Inflammatory macrophage treated with lipopolysaccharide for 1 hour (primary cell): ENCODE data around the gene CRYBA4.
"Not testable (repeated sequence)": the region's sequence is repeated elsewhere in the genome, so short reads cannot be mapped to it uniquely, and the experiment has no call there.

ENCODE experiments used
- DNase-seq, 2 donors: peaks; one replicate each; pipeline ENCODE4 v3.0.0-alpha.2; 2020 to 2022

Gene CRYBA4

GRCh38 chr22:26597480-26597879 is 24.3 kb upstream of the CRYBA4 start:
- no peak for DNase-seq

- DNase-seq = no peak
Measured at GRCh38 chr22:26599505-26599904, 22.3 kb upstream of the CRYBA4 start.

- no peak for DNase-seq
Measured at GRCh38 chr22:26601726-26602125, 20.0 kb upstream of the CRYBA4 start.

- no peak for DNase-seq
Measured at GRCh38 chr22:26602127-26602526, 19.6 kb upstream of the CRYBA4 start.

- no peak for DNase-seq
Measured at GRCh38 chr22:26604368-26604767, 17.4 kb upstream of the CRYBA4 start.

- peak in 1 of 2 donors; percentile 18 for DNase-seq
Measured at GRCh38 chr22:26606611-26607010, 15.2 kb upstream of the CRYBA4 start.

GRCh38 chr22:26608129-26608528 is 13.6 kb upstream of the CRYBA4 start:
- no peak for DNase-seq

GRCh38 chr22:26609287-26609686 is 12.5 kb upstream of the CRYBA4 start:
- no peak for DNase-seq

GRCh38 chr22:26610072-26610958 is 11.4 kb upstream of the CRYBA4 start:
- no peak for DNase-seq

- DNase-seq = no peak
Measured at GRCh38 chr22:26610996-26611395, 10.8 kb upstream of the CRYBA4 start.

- DNase-seq = no peak
Measured at GRCh38 chr22:26612652-26613051, 9.1 kb upstream of the CRYBA4 start.

GRCh38 chr22:26613753-26614152 is 8.0 kb upstream of the CRYBA4 start:
- not testable (repeated sequence) for DNase-seq

- no peak for DNase-seq
Measured at GRCh38 chr22:26614322-26614721, 7.4 kb upstream of the CRYBA4 start.

GRCh38 chr22:26615149-26615548 is 6.6 kb upstream of the CRYBA4 start:
- no peak for DNase-seq

- DNase-seq = no peak
Measured at GRCh38 chr22:26615830-26616435, 5.8 kb upstream of the CRYBA4 start.

GRCh38 chr22:26616650-26617049 is 5.1 kb upstream of the CRYBA4 start:
- DNase-seq = no peak

GRCh38 chr22:26617271-26618199 is 4.2 kb upstream of the CRYBA4 start, which contains the start of gene CRYBB1:
Gene CRYBB1 (minus strand): TSS chr22:26618027. CDS start chr22:26616319, 1,708 bp downstream.
- peak in 1 of 2 donors; percentile 24 for DNase-seq

GRCh38 chr22:26618455-26618854 is 3.3 kb upstream of the CRYBA4 start:
- DNase-seq = no peak

- no peak for DNase-seq
Measured at GRCh38 chr22:26619510-26619909, 2.3 kb upstream of the CRYBA4 start.

GRCh38 chr22:26620197-26620596 is 1.6 kb upstream of the CRYBA4 start:
- no peak for DNase-seq

GRCh38 chr22:26623984-26624383 is 2.2 kb downstream of the CRYBA4 start:
- no peak for DNase-seq

- no peak for DNase-seq
Measured at GRCh38 chr22:26624803-26625202, 3.0 kb downstream of the CRYBA4 start.
